Subcutaneous adipose tissue (tissue), 4 donors: ENCODE measurements around the gene ADAM33. TPM values are rescaled to one million over a fixed set of nuclear protein-coding genes. Genes with fewer than 3 reads are reported as not detected.

Experiments
- total RNA-seq, 4 donors: library from RNA; depleted of rRNA; stranded (reverse); fragments of >200 nt; gene quantifications; one replicate each; pipeline ENCODE4 v1.1.0, GENCODE V29; 2016
- TF ChIP-seq, protein P1 (sequence below): fragments of 450-650 bp; IDR thresholded peaks from one replicate; pipeline ENCODE4 v1.5.1; 2016; ENCODE audit warnings: low read depth, mild to moderate bottlenecking, control low read depth, antibody characterized with exemption, moderate library complexity

Gene ADAM33
- total RNA-seq, 4 donors from 2014 or later: 23.6 to 43.9 (median 39.0) TPM

DNA sequence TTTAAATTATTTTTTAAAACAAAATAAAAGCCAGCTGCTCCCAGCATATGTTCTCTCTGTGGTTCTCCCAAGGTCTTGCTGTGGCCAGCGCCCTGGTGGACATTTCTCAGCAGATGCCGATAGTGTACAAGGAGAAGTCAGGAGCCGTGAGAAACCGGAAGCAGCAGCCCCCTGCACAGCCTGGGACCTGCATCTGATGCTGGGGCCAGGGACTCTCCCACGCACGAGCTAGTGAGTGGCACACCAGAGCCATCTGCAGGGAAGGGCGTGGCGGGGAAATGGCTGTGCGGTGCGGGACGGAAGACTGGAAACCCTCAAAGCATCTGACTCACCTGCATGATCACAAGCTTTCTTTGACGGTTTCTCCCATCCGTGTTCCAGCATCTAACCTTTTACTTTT, 35.2 kb downstream of the ADAM33 start:
- TF ChIP-seq, protein P1, sequence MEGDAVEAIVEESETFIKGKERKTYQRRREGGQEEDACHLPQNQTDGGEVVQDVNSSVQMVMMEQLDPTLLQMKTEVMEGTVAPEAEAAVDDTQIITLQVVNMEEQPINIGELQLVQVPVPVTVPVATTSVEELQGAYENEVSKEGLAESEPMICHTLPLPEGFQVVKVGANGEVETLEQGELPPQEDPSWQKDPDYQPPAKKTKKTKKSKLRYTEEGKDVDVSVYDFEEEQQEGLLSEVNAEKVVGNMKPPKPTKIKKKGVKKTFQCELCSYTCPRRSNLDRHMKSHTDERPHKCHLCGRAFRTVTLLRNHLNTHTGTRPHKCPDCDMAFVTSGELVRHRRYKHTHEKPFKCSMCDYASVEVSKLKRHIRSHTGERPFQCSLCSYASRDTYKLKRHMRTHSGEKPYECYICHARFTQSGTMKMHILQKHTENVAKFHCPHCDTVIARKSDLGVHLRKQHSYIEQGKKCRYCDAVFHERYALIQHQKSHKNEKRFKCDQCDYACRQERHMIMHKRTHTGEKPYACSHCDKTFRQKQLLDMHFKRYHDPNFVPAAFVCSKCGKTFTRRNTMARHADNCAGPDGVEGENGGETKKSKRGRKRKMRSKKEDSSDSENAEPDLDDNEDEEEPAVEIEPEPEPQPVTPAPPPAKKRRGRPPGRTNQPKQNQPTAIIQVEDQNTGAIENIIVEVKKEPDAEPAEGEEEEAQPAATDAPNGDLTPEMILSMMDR: no peak

DNA sequence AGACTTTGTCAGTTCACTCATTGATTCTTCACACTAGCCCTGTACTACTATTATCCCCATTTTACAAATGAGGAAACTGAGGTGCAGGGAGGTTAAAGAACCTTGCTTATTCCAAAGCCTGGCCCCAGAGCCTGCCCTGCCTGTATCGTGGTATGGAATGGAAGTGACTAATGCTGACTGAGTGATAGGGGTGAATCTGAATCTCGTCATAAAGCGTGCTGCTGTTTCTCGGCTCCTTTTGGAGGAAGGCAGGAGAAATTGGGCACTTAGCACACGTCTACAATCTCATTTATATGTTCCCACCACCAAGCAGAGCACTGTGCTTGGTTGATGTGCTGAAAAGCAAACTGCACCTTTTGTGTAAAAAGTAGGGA, 35.8 kb downstream of the ADAM33 start:
- TF ChIP-seq, protein P1: no peak

DNA sequence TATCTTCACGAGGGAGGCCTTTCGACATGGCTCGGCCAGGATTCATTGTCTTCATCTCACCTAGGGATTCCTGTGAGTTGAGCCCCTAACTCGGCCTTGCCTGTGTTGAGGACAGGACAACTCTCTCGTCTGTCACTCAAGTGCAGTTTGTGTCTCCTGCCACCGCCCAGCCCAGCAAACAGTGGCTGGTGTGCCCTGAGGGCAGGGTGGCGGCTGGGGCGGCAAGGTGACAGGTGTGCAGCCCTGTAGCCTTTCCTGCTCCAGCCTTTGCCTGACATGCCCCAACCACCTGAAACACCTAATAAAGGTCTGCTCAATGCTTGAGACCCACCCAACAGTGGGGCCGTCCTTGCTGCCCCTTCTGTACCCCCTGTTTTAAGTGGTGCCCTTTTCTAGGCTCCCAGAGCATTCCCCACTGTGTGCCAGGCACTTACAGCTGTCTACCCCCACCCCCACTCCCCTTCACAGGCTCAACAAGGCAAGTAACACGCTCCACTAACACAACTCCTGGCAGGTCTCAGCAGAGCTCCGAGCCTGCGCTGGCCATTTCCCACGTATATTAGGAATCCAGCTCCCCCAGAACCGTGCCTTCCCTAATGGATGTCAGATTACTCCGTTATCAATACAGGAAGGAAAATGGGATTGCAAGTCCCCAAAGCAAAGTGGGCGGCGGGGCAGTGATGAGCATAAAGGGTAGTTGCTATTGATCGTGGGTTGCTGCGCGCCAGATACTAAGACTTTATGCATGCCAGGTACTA, 36.3 kb downstream of the ADAM33 start:
- TF ChIP-seq, protein P1: no peak

DNA sequence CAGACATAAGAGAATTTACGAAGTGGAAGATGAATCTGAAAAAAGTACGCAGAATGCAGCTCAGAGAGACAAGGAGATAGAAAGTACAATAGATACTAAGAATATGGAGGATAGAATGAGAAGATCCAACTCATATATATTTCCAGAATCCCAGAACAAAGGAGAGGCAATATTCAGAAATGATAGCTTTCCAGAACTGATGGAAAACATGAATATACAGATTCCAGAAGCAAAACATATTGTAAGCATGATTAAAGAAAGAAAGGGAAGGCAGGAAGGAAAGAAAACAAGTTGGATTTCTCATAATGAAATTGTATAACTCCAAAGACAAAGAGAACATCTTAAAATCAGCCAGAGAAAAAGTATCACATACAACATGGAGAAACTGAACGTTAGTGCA, 41.6 kb downstream of the ADAM33 start:
- TF ChIP-seq, protein P1: no peak

DNA sequence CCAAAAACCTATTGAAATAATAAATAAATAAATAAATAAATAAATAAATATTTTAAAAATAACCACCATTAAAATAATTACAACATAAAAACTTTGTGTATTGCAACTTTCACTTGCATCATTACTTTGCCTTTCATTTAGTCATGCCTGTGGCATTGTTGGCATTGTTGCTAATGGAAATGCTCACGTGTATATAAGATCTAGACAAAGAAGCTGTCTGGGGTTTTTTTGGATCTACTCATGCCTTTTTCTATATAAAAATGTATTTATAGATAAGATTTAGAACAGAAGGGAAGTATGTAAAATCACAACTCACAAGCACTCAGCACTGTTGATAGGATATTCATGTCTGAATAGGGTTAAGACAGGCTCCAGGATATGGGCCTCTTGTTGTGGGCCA, 46.5 kb downstream of the ADAM33 start:
- TF ChIP-seq, protein P1: no peak

DNA sequence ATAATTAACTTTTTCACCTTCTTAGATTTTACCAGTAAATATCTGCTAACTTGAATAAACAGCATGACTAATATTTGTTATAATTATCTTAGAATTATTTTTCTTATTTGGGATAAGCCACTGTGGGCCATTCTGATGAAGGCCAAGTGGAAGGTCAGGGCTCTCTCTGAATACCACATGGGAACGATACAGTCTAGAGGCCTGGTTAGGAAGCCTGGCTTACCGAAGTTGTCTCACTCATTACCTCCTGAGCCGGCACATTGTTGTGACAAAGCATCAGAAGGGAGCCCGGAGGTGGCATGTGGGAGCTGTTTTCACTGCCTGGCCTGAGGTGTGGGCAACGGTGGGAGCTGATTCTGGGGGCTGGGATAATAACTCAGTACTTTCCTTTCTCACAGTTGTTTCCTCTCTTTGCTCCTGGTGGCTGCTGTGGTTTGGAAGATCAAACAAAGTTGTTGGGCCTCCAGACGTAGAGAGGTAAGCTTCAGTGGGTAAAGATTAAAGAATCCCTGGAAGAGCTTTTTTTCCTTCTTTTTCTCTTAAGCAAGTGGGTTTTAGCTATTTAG, 47.8 kb downstream of the ADAM33 start:
- TF ChIP-seq, protein P1: no peak

DNA sequence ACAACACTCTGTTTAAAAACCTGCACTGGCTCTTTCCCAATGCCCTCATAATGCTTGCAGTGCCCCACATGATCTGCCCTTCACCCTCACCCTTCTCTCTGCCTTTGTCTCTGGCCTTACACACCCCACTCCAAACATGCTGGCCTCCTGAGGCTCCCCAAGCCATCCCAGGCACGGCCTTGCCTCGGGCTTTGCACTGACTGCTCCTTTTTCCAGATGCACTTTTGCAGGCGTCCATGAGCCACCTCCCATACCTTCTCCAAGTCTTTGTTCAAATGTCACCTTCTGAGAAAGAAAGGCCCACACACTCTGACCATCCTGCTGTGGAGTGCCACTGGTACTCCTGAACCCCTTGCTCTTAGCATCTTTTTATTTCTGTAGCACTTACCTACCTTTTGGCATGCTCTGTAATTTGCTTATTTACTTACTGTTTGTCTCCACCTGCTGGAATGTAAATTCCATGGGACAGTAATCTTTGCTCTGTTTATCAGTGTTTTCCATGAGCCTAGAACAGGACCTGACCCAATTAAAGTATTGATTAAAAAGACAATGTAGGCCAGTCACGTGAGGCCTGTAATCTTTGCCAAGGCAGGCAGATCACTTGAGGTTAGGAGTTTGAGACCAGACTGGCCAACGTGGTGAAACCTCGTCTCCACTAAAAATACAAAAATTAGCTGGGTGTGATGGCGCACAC, 49.4 kb downstream of the ADAM33 start:
- TF ChIP-seq, protein P1: no peak
